Measurements from ENCODE around the gene GALK1.

GRCh38 chr17:75785016-75785890, 20.3 kb upstream of the GALK1 start:
- TF ChIP-seq CTCF (IDR thresholded peaks at IDR 0.05), result no peak
- peak in 1 of 2 donors; percentile 68 for TF ChIP-seq POLR2A (IDR thresholded peaks at IDR 0.05)

Data from lower leg skin (tissue), 3 donors.